ENCODE data around the gene MRPS18C.
A peak's percentile ranks its signal among the peaks of the same experiment; 100 is the strongest.
"Not testable (repeated sequence)": the region's sequence is repeated elsewhere in the genome, so short reads cannot be mapped to it uniquely, and the experiment has no call there.

The MRPS18C gene

GRCh38 chr4:83455281-83456183 is at the start of gene MRPS18C, which contains the start of gene HELQ:
Gene MRPS18C (plus strand): TSS chr4:83456058. CDS start chr4:83456078, 20 bp downstream.
Gene HELQ (minus strand): TSS chr4:83455823. CDS start chr4:83455693, 130 bp downstream.
- DNase-seq, result peak; percentile 98

- DNase-seq, result no peak
Observed at GRCh38 chr4:83408908-83409307, 47.0 kb upstream of the MRPS18C start.

DNA sequence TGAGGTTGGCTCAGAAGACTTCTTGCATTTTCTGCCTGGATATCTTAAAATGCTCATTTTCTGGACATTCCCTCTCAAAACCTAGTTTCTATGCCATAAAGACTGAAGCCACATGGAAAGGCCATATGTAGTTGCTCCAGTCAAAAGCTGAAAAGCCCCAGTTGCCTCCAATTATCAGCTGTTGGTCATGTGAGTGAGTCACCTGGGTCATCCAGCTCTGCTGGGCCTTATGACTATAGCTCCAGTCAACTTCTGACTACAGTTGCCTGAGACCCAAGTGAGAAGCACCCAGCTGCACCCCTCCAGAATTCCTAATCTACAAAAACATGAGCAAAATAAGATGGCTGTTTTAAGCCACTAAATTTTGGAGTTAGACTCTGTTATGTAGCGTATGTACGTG is 42.2 kb upstream of the MRPS18C start:
- no peak for DNase-seq

DNA sequence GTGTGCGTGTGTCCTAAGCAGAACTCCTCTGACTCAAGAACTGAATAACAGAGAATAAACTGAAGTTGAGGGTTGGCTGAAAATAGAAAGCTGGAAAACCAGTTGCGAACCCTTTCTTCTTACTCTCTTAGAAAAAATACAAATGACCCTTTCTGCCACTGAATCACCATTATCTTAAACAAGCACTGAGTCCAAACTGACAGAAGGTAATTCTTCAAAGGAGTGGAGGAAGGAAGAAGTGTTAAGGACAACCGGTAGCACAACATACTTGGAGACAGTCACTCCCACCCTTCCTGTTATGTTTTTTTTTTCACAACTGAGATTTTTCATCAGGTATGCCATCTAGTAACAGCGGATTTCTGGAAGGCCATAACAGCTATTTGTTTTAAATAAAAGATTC is 38.3 kb upstream of the MRPS18C start:
- DNase-seq, result no peak

GRCh38 chr4:83418211-83418610 is 37.6 kb upstream of the MRPS18C start:
- no peak for DNase-seq

- no peak for DNase-seq
Observed at GRCh38 chr4:83431200-83431599, 24.7 kb upstream of the MRPS18C start.

DNA sequence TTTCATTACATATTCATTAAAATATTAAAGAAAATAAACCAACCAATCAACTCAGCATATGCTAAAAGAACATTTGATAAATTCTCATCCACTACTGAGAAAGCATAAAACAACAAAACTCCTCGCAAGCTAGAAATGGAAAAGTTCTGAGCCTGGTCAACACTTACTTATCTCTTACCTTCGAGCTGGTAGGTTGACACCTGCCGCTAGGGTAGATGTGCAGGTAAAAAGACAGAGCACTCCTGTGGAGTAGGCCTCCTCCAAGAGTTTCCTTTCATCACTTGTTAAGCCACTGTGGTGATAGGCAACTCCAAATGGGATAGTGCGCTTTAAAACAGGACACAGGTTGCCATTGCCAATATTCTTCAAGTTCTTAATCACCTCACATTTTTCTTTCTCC is 19.2 kb upstream of the MRPS18C start:
- DNase-seq, result no peak

GRCh38 chr4:83438719-83439118 is 17.1 kb upstream of the MRPS18C start:
- DNase-seq, result no peak

DNA sequence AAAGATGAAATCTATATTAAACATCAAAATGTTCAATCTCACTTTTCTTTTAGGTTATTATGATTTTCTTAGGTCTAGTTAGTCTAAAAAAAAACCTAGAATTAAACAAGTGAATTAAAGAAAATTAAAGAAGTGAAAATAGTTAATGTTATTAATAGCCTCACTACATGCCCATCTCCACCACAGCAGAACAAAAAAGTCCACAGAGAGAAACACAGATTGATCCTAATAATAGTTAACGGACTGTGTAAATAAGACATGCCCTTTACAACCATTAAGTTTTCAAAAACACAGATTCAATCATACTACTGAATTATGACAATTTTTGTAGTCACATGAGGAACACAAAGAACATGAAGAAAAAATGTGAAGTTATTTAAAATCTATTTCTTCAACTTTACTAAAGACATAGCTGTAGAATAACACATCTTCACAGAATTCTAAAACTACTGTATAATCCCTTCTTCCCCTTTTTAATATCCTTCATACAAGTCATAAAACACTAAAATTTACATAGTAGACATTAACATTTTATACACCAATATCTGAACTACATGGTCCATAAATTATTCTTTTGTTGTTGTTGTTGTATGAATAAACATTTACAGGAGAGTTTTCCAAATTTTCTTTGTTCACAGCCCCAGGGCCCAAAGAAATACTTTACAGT is 15.6 kb upstream of the MRPS18C start:
- DNase-seq, result no peak

DNA sequence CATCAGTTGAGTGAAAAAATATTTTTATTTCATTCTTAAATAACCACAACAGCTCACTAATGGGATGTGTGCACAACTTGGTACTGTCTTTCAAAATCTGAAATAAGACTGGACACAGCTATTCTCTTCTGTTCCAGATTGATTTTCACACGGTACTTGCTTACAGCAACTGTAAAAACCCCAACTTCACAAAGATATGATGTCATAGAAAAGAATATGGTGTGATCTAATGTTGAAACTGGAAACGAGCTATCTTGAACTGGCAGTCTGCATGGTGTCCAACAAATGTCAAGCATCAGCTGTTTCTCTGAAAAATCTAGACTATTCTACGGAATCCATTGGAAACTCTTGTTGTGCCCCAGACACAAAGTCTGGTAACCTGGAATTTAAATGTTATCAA is 15.0 kb upstream of the MRPS18C start:
- no peak for DNase-seq

- DNase-seq, result no peak
Observed at GRCh38 chr4:83449009-83449408, 6.8 kb upstream of the MRPS18C start.

- peak; percentile 21 for DNase-seq
Observed at GRCh38 chr4:83454686-83455085, 1.2 kb upstream of the MRPS18C start.

- DNase-seq, result no peak
Observed at GRCh38 chr4:83456184-83456501, 285 bp downstream of the MRPS18C start.

DNA sequence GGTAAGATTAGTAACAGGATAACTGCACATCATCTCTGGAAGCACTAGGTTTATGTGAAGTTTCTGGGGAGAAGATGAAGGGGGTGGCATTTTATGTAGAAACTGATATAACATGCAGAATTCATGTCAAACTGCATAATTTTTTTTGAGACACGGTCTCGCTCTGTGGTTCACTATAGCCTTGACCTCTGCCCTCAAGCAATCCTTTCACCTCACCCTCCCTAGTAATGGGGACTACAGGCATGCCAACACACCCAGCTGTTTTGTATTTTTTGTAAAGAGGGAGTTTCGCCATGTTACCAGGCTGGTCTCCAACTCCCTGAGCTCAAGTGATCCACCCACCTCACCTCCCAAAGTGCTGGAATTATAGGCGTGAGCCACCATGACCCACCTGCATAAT is 17.6 kb downstream of the MRPS18C start:
- DNase-seq, result no peak

DNA sequence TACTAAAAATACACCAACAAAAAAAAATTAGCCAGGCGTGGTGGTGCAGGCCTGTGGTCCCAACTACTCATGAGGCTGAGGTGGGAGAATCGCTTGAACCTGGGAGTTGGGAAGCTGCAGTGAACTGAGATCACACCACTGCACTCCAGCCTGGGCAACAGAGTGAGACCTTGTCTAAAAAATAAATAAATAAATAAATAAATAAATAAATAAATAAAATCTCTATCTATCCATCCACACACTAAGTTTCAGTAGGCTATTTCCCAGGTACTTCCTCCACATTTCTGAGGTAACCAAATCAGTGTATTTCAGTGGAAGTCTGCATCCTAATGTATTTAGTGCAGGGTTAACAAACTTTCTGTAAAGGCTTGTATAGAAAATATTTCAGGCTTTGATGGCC is 18.1 kb downstream of the MRPS18C start:
- DNase-seq, result no peak

DNA sequence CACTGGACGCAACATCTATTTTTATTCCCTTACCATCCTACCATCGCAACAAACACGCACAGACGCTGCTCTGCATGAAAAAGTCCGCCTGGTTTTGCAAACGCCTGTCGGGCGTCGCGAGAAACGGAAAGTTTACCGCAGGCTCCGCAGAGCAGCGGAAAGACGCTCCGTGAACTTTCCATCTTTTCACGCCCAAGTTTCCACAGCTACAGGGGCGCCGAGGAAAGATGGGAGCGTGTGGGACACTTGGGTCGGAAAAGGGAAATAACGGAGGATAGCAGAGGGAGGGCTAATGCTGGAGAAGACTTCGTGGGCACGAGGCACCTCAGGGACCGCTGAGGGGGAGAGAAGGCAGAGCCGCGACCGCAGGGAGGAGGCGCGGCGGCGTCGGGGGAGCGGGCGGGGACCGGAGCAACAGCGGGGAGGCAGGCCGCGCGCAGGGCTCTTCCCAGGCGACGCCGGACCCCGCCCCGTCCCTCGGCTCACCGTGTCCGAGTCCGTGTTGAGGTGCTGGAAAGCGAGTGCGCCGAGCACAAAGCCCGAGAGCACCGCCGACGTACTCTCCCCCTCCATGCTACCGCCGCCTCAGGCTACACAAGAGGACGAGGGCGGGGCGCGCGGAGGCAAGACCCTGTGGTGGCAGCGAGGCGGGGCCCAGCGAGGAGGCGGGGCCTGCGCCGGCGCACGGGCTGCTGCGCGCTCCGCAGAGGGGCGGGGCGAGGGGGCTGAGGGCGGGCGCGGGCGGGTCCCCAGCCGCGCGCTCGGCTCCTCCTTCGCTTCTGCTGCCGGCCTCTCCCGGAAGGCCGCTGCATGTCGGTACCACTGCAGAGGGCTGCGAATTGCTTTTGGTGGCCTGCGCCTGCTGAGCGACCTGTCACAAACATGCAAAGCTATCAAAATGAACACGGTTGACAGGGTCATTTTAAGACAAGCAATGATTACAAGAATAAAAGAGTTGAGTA is 28.9 kb downstream of the MRPS18C start, which contains the start of gene ABRAXAS1:
ABRAXAS1 (minus strand) TSS at position 601 of the 962 bp plus-strand sequence; CDS start at position 573, 28 bp downstream.
- peak; percentile 94 for DNase-seq

DNA sequence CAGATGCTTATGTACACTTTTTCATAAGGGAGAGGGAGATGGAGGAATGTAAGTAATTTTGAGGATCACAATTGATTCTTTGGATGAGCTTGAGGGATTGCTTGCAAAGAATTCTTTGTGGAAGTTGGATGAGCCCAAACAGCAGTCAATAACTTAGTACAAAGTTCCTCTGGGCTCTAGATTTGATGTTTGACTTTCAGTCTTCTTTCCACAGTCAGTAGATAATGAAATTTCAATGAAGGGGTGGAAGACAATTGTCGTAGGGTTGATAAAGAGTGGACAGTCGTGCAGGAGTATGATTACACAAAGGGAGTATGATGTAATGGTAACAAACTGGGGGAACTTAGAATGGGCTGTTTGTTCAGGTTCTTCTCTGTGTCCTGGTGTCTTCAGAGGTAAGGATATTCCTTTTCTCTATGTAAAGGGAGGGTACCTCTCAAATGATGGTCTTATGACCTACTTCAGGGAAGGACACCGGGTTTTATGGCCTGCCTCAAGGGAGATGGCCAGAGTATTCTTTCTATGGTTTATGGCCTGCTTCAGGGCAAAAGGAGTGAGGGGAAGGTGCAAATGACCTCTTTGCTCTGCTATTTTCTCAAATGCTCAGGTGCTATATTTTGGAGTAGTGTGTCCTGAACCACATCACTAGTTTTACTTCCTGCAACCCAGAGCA is 30.7 kb downstream of the MRPS18C start:
- no peak for DNase-seq

GRCh38 chr4:83489711-83490326 is 34.0 kb downstream of the MRPS18C start:
- DNase-seq, result no peak

DNA sequence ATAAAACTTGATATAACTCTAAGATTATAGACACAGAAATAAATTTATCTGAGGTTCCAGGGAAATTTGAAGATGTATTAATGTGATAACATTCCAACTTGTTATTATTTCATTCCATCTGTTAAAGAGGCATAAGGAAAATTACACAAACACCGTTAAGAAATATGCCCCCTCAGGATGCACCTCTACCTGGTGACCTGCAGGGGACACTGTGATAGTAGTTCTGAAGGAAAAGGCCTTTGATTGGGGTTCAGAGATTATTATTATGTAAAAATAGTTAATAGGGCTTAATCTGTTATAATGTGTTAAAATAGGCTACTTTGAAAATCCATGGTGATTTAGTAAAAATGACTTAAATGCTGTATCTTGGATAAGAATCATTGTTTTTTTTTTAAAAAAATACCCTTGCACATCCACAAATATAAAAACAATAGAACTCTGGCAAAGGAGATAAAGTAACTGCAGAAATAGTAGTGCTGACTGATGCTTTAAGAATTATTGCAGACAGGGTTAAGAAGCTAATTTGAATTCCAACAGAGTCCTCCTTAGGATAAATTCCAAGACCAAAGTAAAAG is 35.1 kb downstream of the MRPS18C start:
- peak; percentile 50 for DNase-seq

- not testable (repeated sequence) for DNase-seq
Observed at GRCh38 chr4:83496085-83496917, 40.4 kb downstream of the MRPS18C start.

GRCh38 chr4:83498187-83498586 is 42.3 kb downstream of the MRPS18C start:
- DNase-seq, result no peak
